Activated CD8-positive, alpha-beta memory T cell treated with anti-CD3 and anti-CD28 coated beads for 48 hours (primary cell): ENCODE data around the gene UBQLN4.
"Not testable (repeated sequence)": the region's sequence is repeated elsewhere in the genome, so short reads cannot be mapped to it uniquely, and the experiment has no call there.

Experiments
- DNase-seq, 3 experiments: peaks; one replicate each; pipeline ENCODE4 v3.0.0-alpha.2; 2020; ENCODE audit warnings: low read depth in 2 of 3, low spot score in 2 of 3

The UBQLN4 gene

DNA sequence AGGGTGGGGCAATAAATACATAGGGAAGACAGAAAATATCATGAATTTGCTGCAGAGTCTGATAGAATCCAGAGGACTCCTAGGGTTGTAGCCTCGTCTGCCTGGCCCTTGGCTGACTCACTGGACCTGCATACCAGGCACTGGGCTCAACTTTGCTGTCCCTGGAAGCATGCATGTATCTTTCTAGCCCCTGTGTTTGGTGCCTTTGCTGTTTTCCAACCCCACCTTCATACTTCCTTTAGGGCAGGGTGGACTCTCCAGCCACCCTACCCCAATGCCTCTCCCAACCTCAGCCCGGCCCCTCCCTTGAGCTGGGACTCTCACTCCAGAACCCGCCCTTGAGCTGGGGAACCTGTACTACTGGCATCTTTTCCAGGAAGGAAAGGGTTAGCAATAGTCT lies 8.6 kb upstream of the UBQLN4 start:
- no peak for DNase-seq

DNA sequence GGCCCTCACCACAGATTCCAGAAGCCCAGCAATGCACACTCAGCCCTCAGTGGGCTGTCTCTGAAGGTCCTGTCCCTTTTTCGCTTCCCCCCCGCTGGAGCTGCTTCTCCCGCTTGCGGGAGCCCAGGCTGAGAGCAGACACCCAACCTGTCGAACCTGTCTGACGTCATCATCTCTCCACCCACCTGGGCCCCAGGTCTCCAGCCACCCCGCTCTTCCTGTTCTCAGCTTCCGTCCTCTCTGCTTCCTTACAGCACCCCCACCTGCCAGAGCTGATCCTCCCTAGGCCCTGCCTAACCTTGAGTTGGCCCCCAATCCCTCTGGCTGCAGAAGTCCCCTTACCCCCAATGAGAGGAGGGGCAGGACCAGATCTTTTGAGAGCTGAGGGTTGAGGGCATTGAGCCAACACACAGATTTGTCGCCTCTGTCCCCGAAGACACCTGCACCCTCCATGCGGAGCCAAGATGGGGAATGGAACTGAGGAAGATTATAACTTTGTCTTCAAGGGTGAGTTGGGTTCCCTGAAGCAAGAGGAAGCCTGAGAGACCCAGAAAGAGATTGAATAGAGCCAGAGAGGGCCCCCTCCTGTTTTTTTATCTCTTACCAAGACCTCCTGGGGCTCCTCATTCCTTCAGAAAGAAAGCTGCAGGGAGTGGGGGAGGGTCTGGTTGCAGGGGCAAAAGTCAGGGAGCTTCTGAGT lies 7.5 kb upstream of the UBQLN4 start, which contains the start of gene RAB25:
RAB25 (plus strand) TSS at position 224 of the 700 bp plus-strand sequence; CDS start at position 465, 241 bp downstream.
- DNase-seq: no peak

DNA sequence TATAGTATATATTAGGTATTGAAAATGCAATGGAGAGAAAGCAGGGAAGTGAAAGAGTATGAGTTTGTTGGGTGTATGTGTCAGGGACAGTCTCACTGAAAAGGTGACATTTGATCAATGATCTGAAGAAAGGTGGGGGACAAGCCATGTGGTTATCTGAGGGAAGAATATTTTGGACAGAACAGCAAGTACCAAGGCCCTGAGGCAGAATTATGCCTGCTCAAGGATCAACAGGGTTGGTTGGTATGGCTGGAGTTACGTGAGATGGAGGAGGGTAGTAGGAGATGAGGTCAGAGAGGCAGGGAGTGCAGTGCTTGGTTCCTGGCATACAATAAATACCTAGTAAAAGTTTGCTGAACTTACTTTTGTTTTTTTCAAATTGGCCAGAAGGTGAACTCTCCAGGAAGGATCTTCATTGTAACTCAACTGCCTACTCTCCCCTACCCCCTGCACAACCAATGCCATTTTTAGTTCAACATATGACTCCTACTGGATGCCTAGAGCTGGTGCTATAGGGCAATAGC lies 2.8 kb upstream of the UBQLN4 start:
- DNase-seq: no peak

DNA sequence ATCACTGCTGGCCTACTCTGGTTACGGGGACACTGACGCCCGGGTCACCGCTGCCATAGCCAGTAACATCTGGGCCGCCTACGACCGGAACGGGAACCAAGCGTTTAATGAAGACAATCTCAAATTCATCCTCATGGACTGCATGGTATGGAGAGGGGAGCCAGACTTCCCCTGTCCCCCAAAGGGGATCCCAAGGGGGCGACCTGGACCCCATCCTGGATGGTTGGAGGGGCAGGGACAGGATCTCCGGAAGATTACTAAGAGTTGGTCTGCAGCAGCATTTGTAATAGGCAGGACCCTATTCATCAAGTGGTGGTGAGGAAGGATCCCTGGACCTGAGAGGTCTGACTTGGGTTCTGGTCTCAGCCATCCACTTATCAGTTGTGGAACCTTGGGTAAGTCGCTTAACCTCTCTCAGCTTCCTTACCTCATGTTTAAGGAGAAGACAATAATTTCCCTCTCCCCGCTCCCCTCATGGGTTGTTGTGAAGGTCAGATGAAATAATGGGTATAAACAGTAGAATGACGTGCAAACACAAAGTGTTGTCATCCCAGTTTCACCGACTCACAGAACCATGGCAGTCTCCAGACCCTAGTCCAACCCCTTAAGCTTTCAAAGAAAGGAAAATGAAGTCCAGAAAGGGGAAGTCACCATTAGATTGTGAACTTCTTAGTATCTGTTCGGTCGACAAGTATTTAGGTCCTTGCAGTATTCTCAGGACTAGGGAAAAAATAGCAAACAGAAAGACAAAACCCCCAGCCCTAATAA lies 1.9 kb upstream of the UBQLN4 start:
- DNase-seq: peak in 1 of 3 experiments; percentile 19

DNA sequence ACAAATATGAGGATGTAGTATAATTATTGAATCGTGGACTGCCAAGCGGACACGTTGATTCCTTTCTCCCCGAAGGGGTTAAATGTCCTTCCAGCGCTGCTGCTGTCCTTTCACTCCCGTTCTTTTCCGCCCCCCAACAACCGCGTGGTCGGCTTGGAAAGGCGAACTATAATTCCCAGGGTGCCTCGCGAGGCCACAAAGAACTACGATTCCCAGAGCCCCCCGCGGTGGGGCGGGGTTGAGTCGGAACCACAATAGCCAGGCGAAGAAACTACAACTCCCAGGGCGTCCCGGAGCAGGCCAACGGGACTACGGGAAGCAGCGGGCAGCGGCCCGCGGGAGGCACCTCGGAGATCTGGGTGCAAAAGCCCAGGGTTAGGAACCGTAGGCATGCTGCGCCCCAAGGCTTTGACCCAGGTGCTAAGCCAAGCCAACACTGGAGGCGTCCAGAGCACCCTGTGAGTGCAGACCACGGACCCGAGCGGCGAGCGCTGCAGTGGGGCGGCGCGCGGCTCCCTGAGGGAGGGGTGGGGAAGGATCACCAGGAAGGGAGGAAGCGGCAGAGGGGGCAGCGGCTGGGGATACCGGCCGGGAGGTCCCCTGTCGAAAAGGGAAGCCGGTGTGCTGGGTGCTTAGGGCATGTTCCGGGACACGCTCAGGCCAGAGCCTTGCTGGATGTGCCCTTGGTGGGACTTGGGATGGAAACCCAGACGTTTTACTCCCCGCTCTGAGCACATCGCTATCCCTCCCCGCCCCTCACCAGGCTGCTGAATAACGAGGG lies 1.1 kb upstream of the UBQLN4 start, which contains the start of gene LAMTOR2:
LAMTOR2 (plus strand) TSS at position 283 of the 781 bp plus-strand sequence; CDS start at position 391, 108 bp downstream.
- peak; percentile 92 to 94 (median 93) for DNase-seq

DNA sequence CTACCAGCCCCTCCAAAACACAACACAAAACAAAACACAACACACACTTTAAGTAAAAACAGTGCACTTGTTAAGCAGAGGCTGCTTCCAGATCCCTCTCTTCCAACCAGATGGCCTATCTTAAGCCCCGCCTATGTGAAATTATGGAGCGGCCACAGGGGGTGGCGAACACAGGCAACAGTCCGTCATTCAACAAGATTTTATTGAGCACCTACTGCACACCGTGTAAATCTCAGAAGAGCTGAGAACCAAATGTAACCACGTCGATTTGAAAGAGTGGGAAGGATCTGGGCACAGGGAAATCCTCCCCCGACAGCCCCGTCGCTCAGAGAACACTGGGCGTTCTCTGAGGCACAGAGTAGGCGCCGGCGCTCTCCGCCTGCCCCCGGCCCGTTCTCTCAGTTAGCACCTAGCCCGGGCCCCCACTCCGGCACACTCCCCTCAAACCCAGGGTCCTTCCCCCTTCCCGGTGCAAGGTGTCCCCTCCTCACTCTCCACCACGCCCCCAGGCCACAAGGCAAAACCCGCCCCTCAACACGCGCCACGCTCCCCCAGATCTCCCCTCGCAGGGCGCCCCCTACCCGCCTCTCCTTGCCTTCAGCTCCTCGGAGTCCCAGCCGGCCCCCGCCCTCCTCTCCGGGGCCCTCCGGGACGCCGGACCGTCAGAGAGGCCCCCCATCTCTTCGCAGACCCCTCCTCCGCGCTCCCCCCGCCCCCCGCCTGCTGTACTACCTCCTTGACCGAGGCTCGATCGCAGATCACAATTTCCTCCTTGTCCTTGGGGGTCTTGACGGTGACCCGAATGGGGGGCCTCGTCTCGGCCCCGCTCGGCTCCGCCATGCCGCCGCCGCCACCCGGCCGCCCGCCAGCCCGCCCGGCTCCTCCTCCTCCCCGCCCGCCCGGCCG lies 483 bp downstream of the UBQLN4 start:
- DNase-seq: peak; percentile 38 to 44 (median 44)

DNA sequence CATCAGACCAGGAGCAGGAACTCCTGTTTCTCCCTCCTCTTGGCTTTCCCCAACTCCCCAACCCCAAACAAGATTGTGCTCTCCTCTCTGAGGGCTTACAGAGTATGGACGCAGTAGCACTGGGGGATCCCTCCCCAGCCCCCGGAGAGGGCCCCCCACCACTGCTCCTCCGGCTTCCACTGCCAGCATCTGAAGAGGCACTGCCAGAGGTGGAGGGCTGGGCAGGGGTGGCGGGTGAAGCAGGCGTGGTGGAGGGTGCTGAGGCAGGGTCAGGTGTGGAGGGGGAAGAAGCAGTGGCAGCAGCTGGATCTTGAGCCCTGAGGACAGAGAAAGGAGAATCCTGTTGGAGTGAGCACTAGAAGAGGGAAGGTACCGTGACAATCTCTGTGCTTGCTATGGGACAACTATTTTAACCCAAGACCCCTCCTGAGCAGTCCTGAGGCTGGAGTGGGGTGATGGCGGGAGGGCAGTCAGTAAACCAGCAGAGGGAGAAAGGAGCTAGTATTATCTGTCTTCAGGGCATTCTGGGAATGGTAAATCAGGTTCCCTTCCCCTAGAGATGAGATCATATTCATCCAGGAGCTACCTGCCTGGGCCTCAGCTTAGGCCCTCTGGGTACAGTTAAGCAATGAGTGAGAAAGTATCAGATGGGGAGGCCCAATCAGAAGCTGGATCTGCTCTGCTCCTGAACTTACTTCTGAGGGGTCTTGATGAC lies 2.4 kb downstream of the UBQLN4 start:
- DNase-seq: no peak

DNA sequence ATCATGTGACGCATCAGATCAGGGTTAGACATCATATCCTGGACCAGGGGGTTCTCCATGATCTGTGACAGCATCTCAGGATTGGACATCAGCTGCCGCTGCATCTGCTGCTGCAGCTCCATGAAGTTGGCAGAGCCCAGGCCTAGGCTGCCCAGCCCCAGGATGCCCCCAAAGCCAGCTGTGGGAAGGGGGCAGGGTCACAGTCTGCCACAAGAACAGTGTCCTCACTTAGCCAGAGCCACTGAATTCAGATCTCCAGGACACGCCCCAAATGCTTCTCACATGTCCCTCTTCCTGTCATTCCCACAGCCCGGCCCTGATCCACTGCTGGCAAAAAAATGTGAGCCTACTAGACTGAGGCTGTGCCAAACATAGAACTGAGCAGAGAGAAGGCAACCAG lies 3.2 kb downstream of the UBQLN4 start:
- DNase-seq: no peak

DNA sequence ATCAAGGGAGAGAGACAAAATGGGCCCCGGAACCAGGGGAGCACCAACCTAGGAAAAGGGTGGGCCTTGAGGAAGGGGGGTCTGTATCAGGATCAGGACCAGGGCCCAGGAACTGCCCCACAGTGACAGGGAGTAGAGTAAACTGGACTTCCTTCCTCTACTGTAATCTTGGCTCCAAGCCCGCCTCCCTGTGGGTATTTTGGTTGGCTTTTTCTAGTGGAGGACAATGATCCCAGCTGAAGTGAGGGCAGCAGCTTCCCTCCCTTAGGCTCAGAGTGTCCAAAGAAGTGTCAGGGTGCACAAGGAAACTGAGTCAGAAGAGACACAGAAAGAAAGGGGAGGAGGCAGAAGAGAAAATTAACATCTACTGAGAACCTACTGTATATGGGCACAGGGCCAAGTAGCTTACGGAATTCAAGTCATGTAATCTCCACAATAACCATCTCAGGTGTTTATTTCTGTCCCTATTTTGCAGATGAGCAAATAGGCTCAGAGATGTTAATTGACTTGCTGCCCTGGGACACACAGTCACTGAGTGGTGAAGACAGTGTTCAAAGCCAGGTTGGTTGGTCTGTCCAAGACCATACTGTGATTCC lies 4.8 kb downstream of the UBQLN4 start:
- no peak for DNase-seq

DNA sequence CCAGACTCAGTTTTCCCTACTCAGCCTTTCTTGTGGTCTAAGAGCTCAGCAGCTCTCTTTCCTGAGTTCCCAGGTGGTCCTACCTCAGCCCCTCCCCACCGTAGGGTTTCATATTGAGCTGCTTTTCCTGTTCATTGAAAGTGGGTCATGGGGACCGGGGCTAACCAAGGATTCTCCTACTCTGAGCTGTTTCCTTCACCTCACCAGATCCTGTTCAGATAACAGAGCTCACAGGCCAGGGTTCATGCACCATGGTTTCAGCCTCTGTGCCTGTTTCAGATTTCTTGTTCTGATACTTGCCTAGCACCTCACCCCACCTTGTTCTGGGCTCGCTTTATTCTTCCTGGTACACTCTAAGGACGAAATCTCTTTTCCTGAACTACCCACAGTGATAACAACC lies 8.5 kb downstream of the UBQLN4 start:
- no peak for DNase-seq

DNA sequence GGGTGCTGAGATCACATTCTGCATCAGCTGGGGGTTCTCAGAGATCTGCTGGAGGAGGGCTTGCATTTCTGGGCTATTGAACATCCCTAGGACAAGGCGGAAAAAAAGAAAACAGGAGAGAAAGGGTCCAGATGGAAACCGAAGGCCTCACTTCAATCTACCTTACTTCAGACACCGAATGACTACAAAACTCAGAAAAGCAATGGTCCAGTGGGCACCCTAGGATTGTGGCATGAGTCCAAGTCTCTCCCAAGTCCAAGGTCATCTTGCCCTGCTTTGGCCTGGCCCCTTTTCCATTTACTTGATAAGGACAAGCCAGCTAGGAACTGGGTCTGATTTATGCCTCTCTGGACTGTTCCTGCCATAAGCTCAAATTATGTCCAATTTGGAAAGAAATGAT lies 10.8 kb downstream of the UBQLN4 start:
- no peak for DNase-seq

DNA sequence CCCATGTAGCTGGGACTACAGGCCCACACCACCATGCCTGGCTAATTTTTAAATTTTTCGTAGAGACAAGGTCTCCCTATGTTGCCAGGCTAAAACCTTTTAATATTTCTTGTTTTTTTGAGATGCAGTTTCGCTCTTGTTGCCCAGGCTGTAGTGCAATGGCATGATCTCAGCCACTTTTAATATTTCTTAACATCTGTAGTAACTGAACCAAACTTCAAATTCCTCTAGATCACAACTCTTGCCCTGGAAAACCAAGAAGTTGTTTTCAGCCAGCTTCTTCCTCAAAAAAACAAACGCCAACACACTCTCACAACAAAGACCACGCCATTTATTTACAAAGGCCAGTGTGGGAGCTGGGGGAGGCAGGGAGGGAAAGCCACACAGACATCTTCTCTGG lies 18.6 kb downstream of the UBQLN4 start:
- not testable (repeated sequence) for DNase-seq

DNA sequence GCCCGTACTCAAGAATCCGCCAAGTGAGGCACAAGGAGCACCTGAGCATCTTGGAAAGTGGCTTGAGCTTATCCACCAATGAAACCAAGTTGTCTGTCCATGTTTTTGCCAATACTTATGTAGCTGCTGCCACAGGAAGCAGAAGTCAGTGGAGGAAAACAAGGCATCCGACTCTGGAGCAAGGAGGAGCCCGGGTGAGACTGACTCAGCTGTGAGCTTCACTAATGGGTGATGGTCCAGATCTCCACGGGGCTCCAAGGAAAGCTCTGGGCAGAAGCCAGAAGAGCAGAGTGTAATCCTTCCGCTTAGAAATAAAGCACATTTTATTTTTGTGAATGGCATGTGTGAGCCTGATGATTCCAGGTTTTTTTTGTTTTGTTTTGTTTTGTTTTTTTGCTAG lies 20.6 kb downstream of the UBQLN4 start:
- DNase-seq: no peak

DNA sequence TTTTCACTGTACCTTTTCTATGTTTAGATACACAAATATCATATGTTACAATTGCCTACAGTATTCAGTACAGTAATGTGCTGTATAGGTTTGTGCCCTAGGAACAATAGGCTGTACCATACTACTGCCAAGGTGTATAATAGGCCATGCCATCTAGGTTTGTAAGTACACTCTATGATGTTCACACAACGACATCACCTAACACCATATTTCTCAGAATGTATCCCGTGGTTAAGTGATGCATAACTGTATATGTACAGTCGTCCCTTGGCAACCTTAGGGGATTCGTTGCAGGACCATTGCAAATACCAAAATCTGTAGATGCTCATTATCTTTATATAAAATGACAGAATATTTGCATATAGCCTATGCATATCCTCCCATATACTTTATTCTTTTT lies 27.0 kb downstream of the UBQLN4 start:
- DNase-seq: no peak

DNA sequence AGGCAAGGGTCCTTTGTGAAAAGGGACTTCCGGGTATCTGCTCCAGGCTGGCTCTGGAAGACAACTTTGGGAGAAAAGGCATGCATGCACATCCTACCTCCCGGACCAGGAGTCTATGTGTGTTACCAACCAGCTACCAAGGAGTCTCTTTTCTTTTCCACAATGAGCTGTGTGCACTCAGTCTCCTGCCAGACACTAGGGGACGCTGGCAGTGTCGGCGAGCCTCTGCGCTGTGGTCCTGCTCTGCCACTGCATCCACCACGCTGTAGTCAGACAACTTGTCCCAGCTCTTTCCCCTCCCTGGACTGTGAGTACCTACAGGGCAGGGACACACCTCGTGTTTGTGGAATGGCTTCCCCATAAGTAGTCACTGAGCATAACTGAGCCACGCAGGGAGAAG lies 27.7 kb downstream of the UBQLN4 start:
- peak in 1 of 3 experiments; percentile 19 for DNase-seq

DNA sequence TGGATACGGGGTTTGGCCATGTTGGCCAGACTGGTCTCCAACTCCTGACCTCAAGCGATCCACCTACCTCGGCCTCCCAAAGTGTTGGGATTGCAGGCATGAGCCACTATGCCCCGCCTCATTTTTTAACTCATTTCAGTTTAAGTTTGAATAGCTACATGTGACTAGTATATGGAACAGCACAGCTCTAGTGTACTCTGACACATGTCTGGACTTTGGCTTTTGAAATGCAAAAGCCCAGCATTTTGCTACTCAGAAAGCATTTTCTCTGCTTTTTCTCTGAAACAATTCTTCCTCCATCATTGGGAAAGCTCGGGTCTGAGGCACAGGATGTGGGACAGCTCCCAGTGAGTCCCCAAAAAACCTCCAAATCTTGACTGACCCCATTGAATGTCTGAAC lies 28.8 kb downstream of the UBQLN4 start:
- DNase-seq: no peak

DNA sequence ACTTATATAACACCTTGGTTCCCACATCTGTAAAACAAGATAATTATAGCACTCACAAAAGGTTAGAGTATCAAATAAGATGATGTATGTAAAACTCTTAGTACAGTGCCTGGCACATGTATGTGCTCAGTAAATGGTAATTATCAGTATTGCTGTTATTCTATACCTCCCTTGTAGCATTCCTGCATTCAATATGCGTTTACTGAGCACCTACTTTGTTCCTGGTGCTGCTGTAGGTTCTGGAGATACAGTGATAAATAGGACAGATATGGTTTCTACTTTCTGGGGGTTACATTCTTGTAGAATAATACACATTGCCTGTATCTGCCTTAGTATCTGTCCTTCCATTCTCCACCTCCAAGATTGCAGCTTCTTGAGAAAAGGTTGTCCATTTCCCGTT lies 31.6 kb downstream of the UBQLN4 start:
- DNase-seq: no peak

DNA sequence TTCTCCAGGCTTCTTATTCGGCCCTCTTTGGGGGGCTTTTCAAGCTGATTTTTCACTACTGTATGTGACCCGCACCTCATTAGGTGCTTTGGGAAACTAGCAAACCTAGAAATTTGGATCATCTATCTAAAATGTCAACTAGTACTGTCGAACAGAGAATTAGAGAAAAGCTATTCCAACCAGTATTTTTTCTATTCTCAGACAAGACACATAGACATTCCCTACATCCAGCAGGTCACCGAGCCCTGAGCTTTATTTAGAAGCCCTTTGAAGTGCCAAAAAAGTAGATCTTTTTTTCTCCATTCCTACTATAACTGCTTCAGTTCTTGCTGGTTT lies 32.5 kb downstream of the UBQLN4 start:
- no peak for DNase-seq

DNA sequence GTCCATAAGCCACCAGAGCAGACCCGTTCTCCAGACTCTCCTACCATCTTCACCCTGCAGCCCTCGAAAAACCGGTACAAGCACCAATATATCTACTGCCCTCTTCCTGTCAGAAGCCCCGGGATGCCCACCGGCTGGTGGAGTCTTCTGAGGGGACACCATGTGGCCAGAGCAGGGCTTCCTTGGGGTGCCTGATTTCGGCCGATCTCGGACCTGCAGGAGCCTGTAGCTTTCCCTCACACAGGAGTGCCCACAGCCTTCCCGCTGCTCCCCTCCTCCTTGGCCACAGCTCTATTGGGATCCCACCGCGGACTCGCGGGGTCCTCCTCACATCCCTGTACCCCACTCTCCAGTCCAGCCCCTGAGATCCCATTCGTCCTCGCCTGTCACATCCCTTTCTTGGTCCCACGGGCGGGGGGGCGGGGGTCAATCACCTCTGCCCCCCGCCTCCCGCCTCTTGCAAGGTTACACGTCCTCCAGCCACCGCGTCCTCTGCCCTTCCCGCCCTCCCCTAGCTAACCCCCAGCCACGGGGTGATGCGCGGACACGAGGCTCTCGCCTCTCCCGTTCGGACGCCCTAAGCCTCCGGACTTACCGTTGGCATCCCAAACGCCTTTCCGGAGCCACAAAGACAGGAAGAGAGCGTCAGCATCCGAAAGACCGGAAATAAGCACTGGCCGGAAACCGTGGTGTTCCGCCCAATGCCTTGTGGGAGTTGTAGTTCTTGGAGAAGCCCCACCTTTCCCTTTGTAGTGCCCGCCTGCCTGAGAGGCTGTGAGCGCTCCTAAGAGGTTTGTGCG lies 33.1 kb downstream of the UBQLN4 start, which contains the start of gene SSR2:
SSR2 (minus strand) TSS at position 659 of the 800 bp plus-strand sequence. CDS start 784 bp downstream, outside the sequence.
- peak; percentile 32 to 65 (median 62) for DNase-seq
